Prostate gland (tissue), 2 donors: ENCODE results near the gene IMMT.

ENCODE experiments used
- POLR2A ChIP-seq: fragments of 450-650 bp; IDR thresholded peaks from one replicate; pipeline ENCODE4 v1.6.1; 2016; ENCODE audit warnings: antibody characterized with exemption, mild to moderate bottlenecking
- TF ChIP-seq, protein P1 (sequence below), 4 experiments: fragments of 200-600 bp in 2 of 4; fragments of 450-650 bp in 2 of 4; sonication (generic) in 2 of 4; IDR thresholded peaks; 1 replicate in 3 of 4; 2 replicates in 1 of 4; pipeline ENCODE4 v1.5.1; 2016 to 2019; ENCODE audit warnings: antibody characterized with exemption in 4 of 4, mild to moderate bottlenecking in 2 of 4, moderate library complexity in 2 of 4

DNA sequence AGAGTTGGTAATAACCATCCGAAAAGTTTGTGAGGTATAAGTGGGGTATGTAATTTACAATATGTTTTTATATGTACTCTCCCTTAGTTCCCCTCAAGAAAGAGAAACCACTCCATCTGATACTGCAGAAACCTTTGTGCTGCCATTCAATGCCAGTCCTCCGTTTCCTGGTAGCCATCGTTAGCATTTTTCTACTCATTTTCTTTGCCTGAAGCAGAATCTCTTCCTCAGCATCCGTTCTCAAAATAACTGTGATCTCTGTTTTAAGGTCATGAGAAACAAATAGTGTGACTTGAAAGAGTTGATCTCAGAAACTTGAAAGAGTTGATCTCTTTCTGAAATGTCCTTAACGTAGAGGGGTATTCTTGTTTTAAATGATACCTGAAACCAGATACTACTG is 88.2 kb downstream of the IMMT start:
- TF ChIP-seq, protein P1, sequence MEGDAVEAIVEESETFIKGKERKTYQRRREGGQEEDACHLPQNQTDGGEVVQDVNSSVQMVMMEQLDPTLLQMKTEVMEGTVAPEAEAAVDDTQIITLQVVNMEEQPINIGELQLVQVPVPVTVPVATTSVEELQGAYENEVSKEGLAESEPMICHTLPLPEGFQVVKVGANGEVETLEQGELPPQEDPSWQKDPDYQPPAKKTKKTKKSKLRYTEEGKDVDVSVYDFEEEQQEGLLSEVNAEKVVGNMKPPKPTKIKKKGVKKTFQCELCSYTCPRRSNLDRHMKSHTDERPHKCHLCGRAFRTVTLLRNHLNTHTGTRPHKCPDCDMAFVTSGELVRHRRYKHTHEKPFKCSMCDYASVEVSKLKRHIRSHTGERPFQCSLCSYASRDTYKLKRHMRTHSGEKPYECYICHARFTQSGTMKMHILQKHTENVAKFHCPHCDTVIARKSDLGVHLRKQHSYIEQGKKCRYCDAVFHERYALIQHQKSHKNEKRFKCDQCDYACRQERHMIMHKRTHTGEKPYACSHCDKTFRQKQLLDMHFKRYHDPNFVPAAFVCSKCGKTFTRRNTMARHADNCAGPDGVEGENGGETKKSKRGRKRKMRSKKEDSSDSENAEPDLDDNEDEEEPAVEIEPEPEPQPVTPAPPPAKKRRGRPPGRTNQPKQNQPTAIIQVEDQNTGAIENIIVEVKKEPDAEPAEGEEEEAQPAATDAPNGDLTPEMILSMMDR (IDR thresholded peaks at IDR 0.05): no peak
- TF ChIP-seq POLR2A: no peak
